Endothelial cell of umbilical vein (primary cell): ENCODE data around the gene CDH23. TPM values are rescaled to one million over a fixed set of nuclear protein-coding genes. Genes with fewer than 3 reads are reported as not detected.

ENCODE experiments used
- BruUV-seq: library from RNA; stranded (reverse); fragments of 400-500 nt; replicated peaks from 2 replicates; lab custom pipeline; 2021; lab: Mats Ljungman, UMichigan
- CTCF ChIA-PET: fragments of 300-600, 350-600 bp; sonication (Branson Sonifier 250); formaldehyde crosslinking; loops from one replicate; lab custom pipeline; 2021; ENCODE audit warnings: antibody characterized with exemption, inconsistent platforms; lab: Charles Lee
- POLR2A ChIA-PET: fragments of 300-600, 350-600 bp; sonication (Branson Sonifier 250); formaldehyde crosslinking; loops from one replicate; lab custom pipeline; 2021; ENCODE audit warnings: antibody characterized with exemption, inconsistent platforms; lab: Charles Lee
- DNase-seq: peaks from one replicate; pipeline ENCODE4 v3.0.0-alpha.2; 2011; ENCODE audit warnings: low read depth, low spot score
- FAIRE-seq: peaks from 2 replicates; lab custom pipeline; 2011; peaks lifted over from hg19 to GRCh38; lab: Jason Lieb, UNC
- H2AFZ ChIP-seq: 2 replicates; pipeline ENCODE4 v1.6.0; 2012; ENCODE audit warnings: low read depth, low read length, control low read depth, inconsistent platforms
- H3K27ac ChIP-seq: 2 replicates; pipeline ENCODE4 v1.5.1; 2011; ENCODE audit warnings: low read depth, mild to moderate bottlenecking, control low read depth, low read length, moderate library complexity; ENCODE audit not compliant: insufficient read depth
- H3K27me3 ChIP-seq, 2 experiments: 2 replicates each; pipeline versions ENCODE4 v1.6.0 to v1.6.1; 2011; ENCODE audit warnings: low read length in 2 of 2, mixed read lengths in 1 of 2; ENCODE audit not compliant: control insufficient read depth in 2 of 2, insufficient read depth in 2 of 2
- H3K36me3 ChIP-seq, 2 experiments: 2 replicates in 1 of 2; 3 replicates in 1 of 2; pipeline ENCODE4 v1.5.1; 2011; ENCODE audit warnings: low read length in 2 of 2, mild to moderate bottlenecking in 1 of 2, moderate library complexity in 1 of 2; ENCODE audit not compliant: control insufficient read depth in 2 of 2, insufficient read depth in 2 of 2; ENCODE audit errors: extremely low read depth in 1 of 2
- H3K4me1 ChIP-seq: 3 replicates; pipeline ENCODE4 v1.5.1; 2011; ENCODE audit warnings: mild to moderate bottlenecking, low read length; ENCODE audit not compliant: control insufficient read depth, insufficient read depth; ENCODE audit errors: extremely low read depth
- H3K4me2 ChIP-seq: 2 replicates; pipeline ENCODE4 v1.6.1; 2011; ENCODE audit warnings: low read length, control low read depth, mixed read lengths; ENCODE audit not compliant: insufficient read depth
- H3K4me3 ChIP-seq, 3 experiments: fragments of 200-600 bp in 1 of 3; sonication (generic), shearing (Covaris generic) in 1 of 3; replicated peaks in 1 of 3; 2 replicates each; pipeline ENCODE4 v1.5.1; 2011 to 2016; ENCODE audit warnings: control low read depth in 3 of 3, low read length in 3 of 3, mild to moderate bottlenecking in 2 of 3, inconsistent platforms in 1 of 3, low read depth in 1 of 3, moderate library complexity in 1 of 3; ENCODE audit not compliant: insufficient read depth in 1 of 3
- H3K79me2 ChIP-seq: 2 replicates; pipeline ENCODE4 v1.6.0; 2012; ENCODE audit warnings: low read length, inconsistent platforms; ENCODE audit not compliant: control insufficient read depth, insufficient read depth
- H3K9ac ChIP-seq: replicated peaks from 2 replicates; pipeline ENCODE3; 2011; ENCODE audit warnings: low read length, control low read depth; ENCODE audit not compliant: insufficient read depth; ENCODE audit errors: extremely low read depth
- H3K9me1 ChIP-seq: replicated peaks from 3 replicates; pipeline ENCODE4 v1.6.0; 2011; ENCODE audit warnings: mild to moderate bottlenecking, low read length; ENCODE audit not compliant: control insufficient read depth, insufficient read depth; ENCODE audit errors: extremely low read depth
- H3K9me3 ChIP-seq: replicated peaks from 2 replicates; pipeline ENCODE4 v1.5.1; 2012; ENCODE audit warnings: low read length, inconsistent platforms; ENCODE audit not compliant: control insufficient read depth, insufficient read depth
- H4K20me1 ChIP-seq: replicated peaks from 2 replicates; pipeline ENCODE3; 2011; ENCODE audit warnings: mild to moderate bottlenecking, low read length; ENCODE audit not compliant: control insufficient read depth, insufficient read depth; ENCODE audit errors: extremely low read depth
- EZH2 ChIP-seq: IDR thresholded peaks from 2 replicates; pipeline ENCODE4 v1.6.1; 2012; ENCODE audit warnings: borderline replicate concordance, low read depth, mild to moderate bottlenecking, moderate library complexity, low read length, inconsistent platforms; ENCODE audit not compliant: severe bottlenecking
- FOS ChIP-seq: IDR thresholded peaks from 2 replicates; pipeline ENCODE4 v1.6.1; 2011; ENCODE audit warnings: mild to moderate bottlenecking, low read length, moderate library complexity, borderline replicate concordance; ENCODE audit not compliant: insufficient read depth
- GATA2 ChIP-seq: IDR thresholded peaks from 2 replicates; pipeline ENCODE4 v1.7.0; 2011; ENCODE audit warnings: low read depth, mild to moderate bottlenecking, moderate library complexity, mixed read lengths, low read length; ENCODE audit not compliant: insufficient read length, insufficient read depth
- JUN ChIP-seq: IDR thresholded peaks from 2 replicates; pipeline ENCODE4 v1.6.1; 2011; ENCODE audit warnings: borderline replicate concordance, low read depth; ENCODE audit not compliant: insufficient read length, insufficient read depth
- MYC ChIP-seq: IDR thresholded peaks from one replicate; pipeline ENCODE4 v1.6.1; 2011; ENCODE audit warnings: mild to moderate bottlenecking, low read depth, low read length
- POLR2AphosphoS5 ChIP-seq: IDR thresholded peaks from 2 replicates; pipeline ENCODE4 v1.6.1; 2012; ENCODE audit warnings: low read depth, mild to moderate bottlenecking, control low read depth, low read length, moderate library complexity; ENCODE audit not compliant: insufficient read depth
- dilution Hi-C: fragments of 300-500 bp; cut with MboI; formaldehyde crosslinking; loops from one replicate; pipeline ENCODE4 v1.15.0; 2019; ENCODE audit warnings: low sequenced_read_pairs; ENCODE audit not compliant: extremely low pct_ligation_motif_present
- intact Hi-C: fragments of 100-400 bp; cut with micrococcal nuclease; formaldehyde crosslinking; loops from one replicate; pipeline ENCODE4 v1.10.0; 2022
- polyA plus RNA-seq, 4 experiments: library from polyadenylated mRNA; depleted of rRNA in 3 of 4; stranded (reverse) in 3 of 4; unstranded in 1 of 4; fragments of >200 nt; gene quantifications; 2 replicates each; pipeline versions ENCODE4 v1.2.1 to v1.2.3, GENCODE V29; 2011 to 2012; ENCODE audit warnings: missing spikeins in 1 of 4
- total RNA-seq: library from RNA; stranded (reverse); gene quantifications from 2 replicates; pipeline ENCODE4 v1.2.3, GENCODE V29; 2021
- TF ChIP-seq, protein P1 (sequence below), 2 donors: IDR thresholded peaks; 1 replicate in 1 of 2; 2 replicates in 1 of 2; pipeline ENCODE4 v1.5.1; 2011; ENCODE audit warnings: low read length in 2 of 2, mild to moderate bottlenecking in 2 of 2, moderate library complexity in 2 of 2, control low read depth in 1 of 2, inconsistent platforms in 1 of 2, low read depth in 1 of 2; ENCODE audit not compliant: insufficient read depth in 1 of 2; ENCODE audit errors: extremely low read depth in 1 of 2
- TF ChIP-seq, protein P2 (sequence below): IDR thresholded peaks from 2 replicates; pipeline ENCODE4 v1.6.1; 2011; ENCODE audit not compliant: insufficient read depth, insufficient read length

The CDH23 gene
- total and polyA plus RNA-seq, 2 donors (not counting 3 experiments of a cell fraction or from before 2014, with no cell fraction given), result not detected

DNA sequence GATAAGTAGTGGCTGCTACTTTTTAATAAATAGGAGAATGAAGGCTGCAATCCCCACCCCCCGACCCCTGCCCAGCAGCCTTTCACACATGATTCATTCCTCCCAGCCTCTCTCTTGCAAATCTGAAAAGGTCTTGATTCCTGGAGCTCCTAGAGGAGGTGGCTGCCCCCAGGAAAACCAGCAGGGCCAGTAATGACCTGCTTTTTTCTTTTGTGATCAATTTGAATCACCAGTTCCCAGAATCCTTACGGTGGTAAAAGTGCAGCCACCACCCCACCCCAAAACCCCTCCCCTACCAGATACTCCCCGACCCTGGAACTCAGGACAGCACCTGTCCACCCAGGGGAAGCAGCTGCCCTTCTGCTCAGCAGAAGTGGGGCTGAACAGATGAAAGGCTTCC is 213.9 kb downstream of the CDH23 start:
- Histone ChIP-seq H3K4me2 (no peak overlapping the region), H3K4me1 (no peaks in the 10 kb centered on the region), H3K36me3 (no peaks in the 10 kb centered on the region), H3K9me3 (no peaks in the 10 kb centered on the region), H3K27me3 (peaks cover 3 to 4% of the 10 kb centered on the region in 2 experiments), H3K27ac (no peak overlapping the region), H3K9me1 (no peaks in the 10 kb centered on the region), H4K20me1 (no peaks in the 10 kb centered on the region), H2AFZ (no peak overlapping the region), H3K79me2 (no peaks in the 10 kb centered on the region), H3K4me3 (no peak overlapping the region), H3K9ac (no peak overlapping the region)
- TF ChIP-seq FOS (no peak), JUN (no peak), EZH2 (no peak), POLR2AphosphoS5 (no peak), GATA2 (no peak), MYC (no peak)
- TF ChIP-seq, protein P1, sequence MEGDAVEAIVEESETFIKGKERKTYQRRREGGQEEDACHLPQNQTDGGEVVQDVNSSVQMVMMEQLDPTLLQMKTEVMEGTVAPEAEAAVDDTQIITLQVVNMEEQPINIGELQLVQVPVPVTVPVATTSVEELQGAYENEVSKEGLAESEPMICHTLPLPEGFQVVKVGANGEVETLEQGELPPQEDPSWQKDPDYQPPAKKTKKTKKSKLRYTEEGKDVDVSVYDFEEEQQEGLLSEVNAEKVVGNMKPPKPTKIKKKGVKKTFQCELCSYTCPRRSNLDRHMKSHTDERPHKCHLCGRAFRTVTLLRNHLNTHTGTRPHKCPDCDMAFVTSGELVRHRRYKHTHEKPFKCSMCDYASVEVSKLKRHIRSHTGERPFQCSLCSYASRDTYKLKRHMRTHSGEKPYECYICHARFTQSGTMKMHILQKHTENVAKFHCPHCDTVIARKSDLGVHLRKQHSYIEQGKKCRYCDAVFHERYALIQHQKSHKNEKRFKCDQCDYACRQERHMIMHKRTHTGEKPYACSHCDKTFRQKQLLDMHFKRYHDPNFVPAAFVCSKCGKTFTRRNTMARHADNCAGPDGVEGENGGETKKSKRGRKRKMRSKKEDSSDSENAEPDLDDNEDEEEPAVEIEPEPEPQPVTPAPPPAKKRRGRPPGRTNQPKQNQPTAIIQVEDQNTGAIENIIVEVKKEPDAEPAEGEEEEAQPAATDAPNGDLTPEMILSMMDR (IDR thresholded peaks at IDR 0.05; ENCODE audit: extremely low read depth in 1 of 2, insufficient read depth in 1 of 2, low read depth in 1 of 2, low read length in 2 of 2), result no peak
- TF ChIP-seq, protein P2, sequence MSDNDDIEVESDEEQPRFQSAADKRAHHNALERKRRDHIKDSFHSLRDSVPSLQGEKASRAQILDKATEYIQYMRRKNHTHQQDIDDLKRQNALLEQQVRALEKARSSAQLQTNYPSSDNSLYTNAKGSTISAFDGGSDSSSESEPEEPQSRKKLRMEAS, result no peak
- intact Hi-C loops (no loop called here), dilution Hi-C loops (no loop called here)
- BruUV-seq, result no TSS peak
- POLR2A ChIA-PET, result no interaction called here
- no peak for DNase-seq
- FAIRE-seq, result no peak
- CTCF ChIA-PET, result interaction anchor here (0.6 to 5.6 kb wide), 8 partner anchors 9 to 1636 kb away, joined by 3 to 25 read pairs (median 4); partner anchors contain the start of gene SLC29A3
